HL-60 (cell line): Measurements from ENCODE around the gene TSGA10.

ENCODE experiments used
- SPI1 ChIP-seq: IDR thresholded peaks from 2 replicates; pipeline ENCODE4 v1.6.1; 2012; ENCODE audit warnings: low read depth, mild to moderate bottlenecking, borderline replicate concordance
- TF ChIP-seq, protein P1 (sequence below): IDR thresholded peaks from one replicate; pipeline ENCODE4 v1.5.1; 2011; ENCODE audit warnings: low read length, control low read depth, inconsistent platforms; ENCODE audit not compliant: insufficient read depth

DNA sequence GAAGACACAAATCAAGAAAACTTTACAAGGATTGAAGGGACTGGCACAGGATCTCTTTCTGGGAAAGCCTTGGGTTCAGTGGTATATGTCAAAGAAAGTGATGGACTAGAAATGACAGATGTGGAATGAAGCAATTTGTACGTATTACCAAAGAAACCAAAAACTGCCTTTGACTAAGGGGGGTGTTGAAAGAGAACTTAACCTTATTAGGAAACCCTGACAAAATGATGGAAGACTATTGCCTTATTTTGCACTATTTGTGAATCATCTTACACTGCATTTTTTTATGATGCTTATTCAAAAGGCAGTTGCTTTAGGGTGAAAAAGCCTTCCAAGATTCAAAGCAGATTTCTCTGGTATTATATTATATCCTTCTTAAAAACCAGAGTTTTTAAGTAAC lies 4.0 kb downstream of the TSGA10 start:
- no peak for TF ChIP-seq SPI1
- TF ChIP-seq, protein P1, sequence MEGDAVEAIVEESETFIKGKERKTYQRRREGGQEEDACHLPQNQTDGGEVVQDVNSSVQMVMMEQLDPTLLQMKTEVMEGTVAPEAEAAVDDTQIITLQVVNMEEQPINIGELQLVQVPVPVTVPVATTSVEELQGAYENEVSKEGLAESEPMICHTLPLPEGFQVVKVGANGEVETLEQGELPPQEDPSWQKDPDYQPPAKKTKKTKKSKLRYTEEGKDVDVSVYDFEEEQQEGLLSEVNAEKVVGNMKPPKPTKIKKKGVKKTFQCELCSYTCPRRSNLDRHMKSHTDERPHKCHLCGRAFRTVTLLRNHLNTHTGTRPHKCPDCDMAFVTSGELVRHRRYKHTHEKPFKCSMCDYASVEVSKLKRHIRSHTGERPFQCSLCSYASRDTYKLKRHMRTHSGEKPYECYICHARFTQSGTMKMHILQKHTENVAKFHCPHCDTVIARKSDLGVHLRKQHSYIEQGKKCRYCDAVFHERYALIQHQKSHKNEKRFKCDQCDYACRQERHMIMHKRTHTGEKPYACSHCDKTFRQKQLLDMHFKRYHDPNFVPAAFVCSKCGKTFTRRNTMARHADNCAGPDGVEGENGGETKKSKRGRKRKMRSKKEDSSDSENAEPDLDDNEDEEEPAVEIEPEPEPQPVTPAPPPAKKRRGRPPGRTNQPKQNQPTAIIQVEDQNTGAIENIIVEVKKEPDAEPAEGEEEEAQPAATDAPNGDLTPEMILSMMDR: no peak
